KMS-11 (cell line): ENCODE measurements around the gene REM2.

Experiments
- H2AFZ ChIP-seq: fragments of 200-600 bp; sonication (generic); 2 replicates; pipeline ENCODE4 v1.6.1; 2016; ENCODE audit warnings: antibody characterized with exemption, mixed run types, low read depth
- H3K27ac ChIP-seq: fragments of 200-600 bp; sonication (generic); 2 replicates; pipeline ENCODE4 v1.6.1; 2016; ENCODE audit warnings: mild to moderate bottlenecking, mixed run types
- H3K27me3 ChIP-seq: fragments of 200-600 bp; sonication (generic); 2 replicates; pipeline ENCODE4 v1.6.1; 2017; ENCODE audit warnings: mild to moderate bottlenecking, low read depth, mixed run types, moderate library complexity; ENCODE audit not compliant: insufficient read depth
- H3K36me3 ChIP-seq: fragments of 200-600 bp; sonication (generic); 2 replicates; pipeline ENCODE4 v1.6.1; 2017; ENCODE audit warnings: mild to moderate bottlenecking, mixed run types; ENCODE audit not compliant: insufficient read depth
- H3K4me1 ChIP-seq: fragments of 200-600 bp; sonication (generic); 2 replicates; pipeline ENCODE4 v1.6.1; 2016; ENCODE audit warnings: mild to moderate bottlenecking, low read depth, mixed run types; ENCODE audit not compliant: poor library complexity, severe bottlenecking
- H3K4me2 ChIP-seq: fragments of 200-600 bp; sonication (generic); 2 replicates; pipeline ENCODE4 v1.7.0; 2016; ENCODE audit warnings: mild to moderate bottlenecking, mixed run types
- H3K4me3 ChIP-seq: fragments of 200-600 bp; sonication (generic); IDR thresholded peaks from 2 replicates; pipeline ENCODE4 v1.6.1; 2017; ENCODE audit warnings: low read depth, low read length, mixed read lengths; ENCODE audit not compliant: insufficient read depth
- H3K79me2 ChIP-seq: fragments of 200-600 bp; sonication (generic); 2 replicates; pipeline ENCODE4 v1.6.1; 2016; ENCODE audit warnings: low read depth, mixed run types; ENCODE audit not compliant: insufficient read depth
- H3K9ac ChIP-seq: fragments of 200-600 bp; sonication (generic); 2 replicates; pipeline ENCODE4 v1.6.1; 2016; ENCODE audit warnings: mild to moderate bottlenecking, mixed run types
- H4K20me1 ChIP-seq: fragments of 200-600 bp; sonication (generic); 2 replicates; pipeline ENCODE4 v1.6.1; 2016; ENCODE audit warnings: mild to moderate bottlenecking, mixed run types; ENCODE audit not compliant: insufficient read depth
- TF ChIP-seq, protein P1 (sequence below): fragments of 200-600 bp; sonication (generic); conservative IDR thresholded peaks from 2 replicates; pipeline ENCODE4 v1.6.1; 2017; ENCODE audit warnings: low read depth, mild to moderate bottlenecking, antibody characterized with exemption, low read length, moderate library complexity, mixed read lengths

The REM2 gene

DNA sequence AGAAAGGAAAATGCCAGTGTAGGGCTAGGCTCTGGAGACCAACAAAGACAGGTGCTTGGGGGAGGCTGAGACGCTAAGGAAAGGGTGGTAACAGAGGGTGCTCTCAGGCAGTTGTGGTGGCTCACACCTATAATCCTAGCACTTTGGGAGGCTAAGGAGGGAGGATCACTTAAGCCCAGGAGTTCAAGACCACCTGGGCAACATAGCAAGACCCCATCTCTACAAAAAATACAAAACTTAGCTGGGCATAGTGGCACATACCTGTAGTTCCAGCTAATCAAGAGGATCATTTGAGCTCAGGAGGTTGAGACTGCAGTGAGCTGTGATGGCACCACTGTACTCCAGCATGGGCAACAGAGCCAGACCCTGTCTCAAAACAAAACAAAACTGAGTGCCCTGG is 12.4 kb downstream of the REM2 start:
- Histone ChIP-seq H3K4me3 (no peak overlapping the region), H3K27me3 (no peaks in the 10 kb centered on the region), H4K20me1 (no peaks in the 10 kb centered on the region), H3K36me3 (no peaks in the 10 kb centered on the region), H3K27ac (no peak overlapping the region), H3K4me2 (no peak overlapping the region), H3K4me1 (peaks cover 8% of the 10 kb centered on the region), H2AFZ (no peak overlapping the region), H3K9ac (no peak overlapping the region), H3K79me2 (no peaks in the 10 kb centered on the region)
- TF ChIP-seq, protein P1, sequence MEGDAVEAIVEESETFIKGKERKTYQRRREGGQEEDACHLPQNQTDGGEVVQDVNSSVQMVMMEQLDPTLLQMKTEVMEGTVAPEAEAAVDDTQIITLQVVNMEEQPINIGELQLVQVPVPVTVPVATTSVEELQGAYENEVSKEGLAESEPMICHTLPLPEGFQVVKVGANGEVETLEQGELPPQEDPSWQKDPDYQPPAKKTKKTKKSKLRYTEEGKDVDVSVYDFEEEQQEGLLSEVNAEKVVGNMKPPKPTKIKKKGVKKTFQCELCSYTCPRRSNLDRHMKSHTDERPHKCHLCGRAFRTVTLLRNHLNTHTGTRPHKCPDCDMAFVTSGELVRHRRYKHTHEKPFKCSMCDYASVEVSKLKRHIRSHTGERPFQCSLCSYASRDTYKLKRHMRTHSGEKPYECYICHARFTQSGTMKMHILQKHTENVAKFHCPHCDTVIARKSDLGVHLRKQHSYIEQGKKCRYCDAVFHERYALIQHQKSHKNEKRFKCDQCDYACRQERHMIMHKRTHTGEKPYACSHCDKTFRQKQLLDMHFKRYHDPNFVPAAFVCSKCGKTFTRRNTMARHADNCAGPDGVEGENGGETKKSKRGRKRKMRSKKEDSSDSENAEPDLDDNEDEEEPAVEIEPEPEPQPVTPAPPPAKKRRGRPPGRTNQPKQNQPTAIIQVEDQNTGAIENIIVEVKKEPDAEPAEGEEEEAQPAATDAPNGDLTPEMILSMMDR: no peak

DNA sequence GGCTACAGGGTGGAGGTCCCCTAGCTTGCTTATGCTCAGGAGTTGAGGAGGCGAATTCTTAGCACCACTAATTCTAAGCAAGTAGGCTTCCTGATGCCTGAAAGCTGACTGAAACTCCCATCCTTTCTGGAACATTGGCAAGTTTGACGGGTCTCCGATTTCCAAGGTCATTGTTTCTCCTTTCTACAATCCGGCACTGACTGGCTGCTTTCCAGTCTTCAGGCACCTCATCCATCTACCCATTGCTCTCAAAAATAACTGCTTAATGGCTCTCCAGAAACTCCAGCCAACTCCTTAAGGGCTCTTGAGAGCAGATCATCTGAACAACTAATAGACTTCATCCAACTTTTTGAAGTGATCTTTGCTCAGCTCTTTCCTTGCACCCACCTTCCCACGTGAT is 13.3 kb downstream of the REM2 start:
- H2AFZ ChIP-seq: no peak overlapping the region

DNA sequence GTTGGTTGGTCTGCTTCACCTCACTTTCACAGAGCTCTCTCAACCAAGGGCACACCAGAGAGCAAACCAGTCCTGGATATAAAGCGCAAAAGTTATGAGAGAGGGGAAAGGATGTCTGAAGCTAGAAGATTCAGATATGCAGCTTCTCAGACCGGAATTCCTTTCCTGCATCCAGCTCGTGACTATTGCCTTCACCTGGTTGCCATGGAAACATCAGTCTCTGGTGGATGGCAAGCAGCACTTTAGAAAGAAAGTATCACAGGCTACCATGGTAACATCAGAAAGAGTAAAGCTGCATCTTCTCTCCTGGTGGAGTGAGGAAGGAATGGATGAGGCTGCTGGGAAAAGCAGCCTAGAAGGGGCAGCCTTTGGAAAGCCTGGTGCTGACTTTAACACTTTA is 13.7 kb downstream of the REM2 start:
- no peaks in the 10 kb centered on the region for H4K20me1 ChIP-seq
- TF ChIP-seq, protein P1: no peak
- H3K79me2 ChIP-seq: no peaks in the 10 kb centered on the region
- no peak overlapping the region for H3K27ac ChIP-seq
- no peaks in the 10 kb centered on the region for H3K36me3 ChIP-seq
- H3K27me3 ChIP-seq: no peaks in the 10 kb centered on the region
- peaks cover 11% of the 10 kb centered on the region for H3K4me1 ChIP-seq
- no peak overlapping the region for H3K4me2 ChIP-seq
- no peak overlapping the region for H3K4me3 ChIP-seq
- H2AFZ ChIP-seq: no peak overlapping the region
- no peak overlapping the region for H3K9ac ChIP-seq

More for the DNA sequence above, 13.3 kb downstream of the REM2 start:
- H3K27ac ChIP-seq: no peak overlapping the region
- H3K27me3 ChIP-seq: no peaks in the 10 kb centered on the region
- H3K4me1 ChIP-seq: peaks cover 11% of the 10 kb centered on the region
- H3K4me2 ChIP-seq: no peak overlapping the region
- no peak overlapping the region for H3K4me3 ChIP-seq
- no peaks in the 10 kb centered on the region for H4K20me1 ChIP-seq
- H3K79me2 ChIP-seq: no peaks in the 10 kb centered on the region
- TF ChIP-seq, protein P1: no peak
- H3K36me3 ChIP-seq: no peaks in the 10 kb centered on the region
- no peak overlapping the region for H3K9ac ChIP-seq

DNA sequence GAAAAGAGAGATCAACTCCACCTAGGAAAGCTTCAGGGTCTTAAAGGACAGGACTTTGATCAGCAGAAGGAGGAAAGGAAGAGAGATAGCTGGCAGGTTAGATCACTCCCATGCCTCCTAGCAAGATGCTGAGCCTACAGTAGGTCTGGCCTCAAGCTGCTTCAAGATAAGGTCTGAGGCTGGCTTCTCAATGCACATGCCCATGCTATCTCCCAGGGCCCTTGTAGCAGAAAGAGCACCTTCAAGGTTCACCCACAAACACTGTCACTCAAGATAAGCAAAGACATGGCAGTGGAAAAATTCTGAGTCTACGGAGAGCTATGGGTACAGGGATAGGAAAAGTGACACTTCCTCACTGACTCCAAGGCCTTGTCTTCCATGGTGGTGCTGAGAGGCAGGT is 14.3 kb downstream of the REM2 start:
- Histone ChIP-seq H3K27ac (no peak overlapping the region), H3K4me3 (no peak overlapping the region), H3K79me2 (no peaks in the 10 kb centered on the region), H3K27me3 (no peaks in the 10 kb centered on the region), H3K9ac (no peak overlapping the region), H4K20me1 (no peaks in the 10 kb centered on the region), H3K4me1 (peaks cover 11% of the 10 kb centered on the region), H2AFZ (no peak overlapping the region), H3K36me3 (no peaks in the 10 kb centered on the region), H3K4me2 (no peak overlapping the region)
- TF ChIP-seq, protein P1: no peak
